Activated CD4-positive, alpha-beta memory T cell treated with anti-CD3 and anti-CD28 coated beads, Interleukin-2, amount 10 ng/mL, durations not matched to agents 7 days and 5 days (primary cell): ENCODE results near the gene TM9SF1. TPM values are rescaled to one million over a fixed set of nuclear protein-coding genes. Genes with fewer than 3 reads are reported as not detected.

Experiments
- CTCF ChIA-PET: fragments of 350-600 bp; sonication (Branson Sonifier 250); formaldehyde crosslinking; loops from one replicate; lab custom pipeline; 2021; ENCODE audit warnings: antibody characterized with exemption, inconsistent platforms; lab: Charles Lee
- POLR2A ChIA-PET: fragments of 350-600 bp; sonication (Branson Sonifier 250); formaldehyde crosslinking; loops from one replicate; lab custom pipeline; 2021; ENCODE audit warnings: antibody characterized with exemption; lab: Charles Lee
- DNase-seq: peaks from one replicate; pipeline ENCODE4 v3.0.0-alpha.2; 2020
- H3K27ac Mint-ChIP-seq: one replicate; pipeline ENCODE4 v1.8.0; 2021; ENCODE audit warnings: mild to moderate bottlenecking, mixed read lengths
- H3K27me3 Mint-ChIP-seq: one replicate; pipeline ENCODE4 v1.8.0; 2021; ENCODE audit warnings: mixed read lengths
- H3K36me3 Mint-ChIP-seq: one replicate; pipeline ENCODE4 v1.8.0; 2021; ENCODE audit warnings: low read depth, mixed read lengths
- H3K4me1 Mint-ChIP-seq: one replicate; pipeline ENCODE4 v1.8.0; 2021; ENCODE audit warnings: mixed read lengths
- H3K4me3 Mint-ChIP-seq: one replicate; pipeline ENCODE4 v1.8.0; 2021; ENCODE audit warnings: mild to moderate bottlenecking, mixed read lengths
- H3K9me3 Mint-ChIP-seq: one replicate; pipeline ENCODE4 v1.8.0; 2021; ENCODE audit warnings: mixed read lengths
- total RNA-seq, 2 experiments: library from RNA; stranded (reverse); gene quantifications; one replicate each; pipeline ENCODE4 v1.2.3, GENCODE V29; 2021

TM9SF1 gene
- total RNA-seq, 2 experiments from 2014 or later, result 30.8 to 35.1 TPM

- Mint-ChIP-seq H3K27me3 (no peaks in the 10 kb centered on the region), H3K4me3 (peak overlapping the region; percentile 96), H3K4me1 (peaks cover 62% of the 10 kb centered on the region), H3K36me3 (peaks cover 81% of the 10 kb centered on the region), H3K27ac (peak overlapping the region; percentile 99), H3K9me3 (no peaks in the 10 kb centered on the region)
- POLR2A ChIA-PET, result interaction anchor here (0.9 to 21.4 kb wide), 16 partner anchors 8 to 285 kb away, joined by 3 to 652 read pairs (median 23); partner anchors contain the start of genes CBLN3, CHMP4A, DCAF11 and IPO4
- CTCF ChIA-PET, result interaction anchor here (1.5 to 4.6 kb wide), 5 partner anchors 9 to 152 kb away, joined by 5 to 76 read pairs (median 12); partner anchors contain the start of genes DCAF11, IRF9, NRL and PCK2
- DNase-seq, result no peak
Observed at GRCh38 chr14:24145219-24145618, 50.0 kb downstream of the TM9SF1 start.

GRCh38 chr14:24144451-24144850 is 50.8 kb downstream of the TM9SF1 start:
- peak overlapping the region; percentile 41 for H3K27ac Mint-ChIP-seq
- H3K4me1 Mint-ChIP-seq, result peaks cover 61% of the 10 kb centered on the region
- no peaks in the 10 kb centered on the region for H3K27me3 Mint-ChIP-seq
- peak overlapping the region; percentile 49 for H3K4me3 Mint-ChIP-seq
- no peaks in the 10 kb centered on the region for H3K9me3 Mint-ChIP-seq
- no peak for DNase-seq
- CTCF ChIA-PET, result interaction anchor here (2.6 kb wide), 1 partner anchor 16 kb away, joined by 10 read pairs; the partner anchor contains the start of gene IRF9
- H3K36me3 Mint-ChIP-seq, result peaks cover 82% of the 10 kb centered on the region
- POLR2A ChIA-PET, result interaction anchor here (1.1 to 21.4 kb wide), 5 partner anchors 7 to 70 kb away, joined by 4 to 652 read pairs (median 99); partner anchors contain the start of genes CHMP4A, DCAF11, IRF9 and MDP1

GRCh38 chr14:24143511-24143910 is 51.7 kb downstream of the TM9SF1 start:
- H3K9me3 Mint-ChIP-seq, result no peaks in the 10 kb centered on the region
- H3K4me3 Mint-ChIP-seq, result no peak overlapping the region
- no peak for DNase-seq
- ChIA-PET CTCF (interaction anchor here (2.6 kb wide), 1 partner anchor 17 kb away, joined by 10 read pairs; the partner anchor contains the start of gene IRF9), POLR2A (interaction anchor here (1.1 to 21.4 kb wide), 3 partner anchors 19 to 49 kb away, joined by 4 to 652 read pairs (median 448); partner anchors contain the start of genes DCAF11, IRF9, NRL and PCK2)
- peaks cover 82% of the 10 kb centered on the region for H3K36me3 Mint-ChIP-seq
- H3K27ac Mint-ChIP-seq, result peak overlapping the region; percentile 74
- peaks cover 61% of the 10 kb centered on the region for H3K4me1 Mint-ChIP-seq
- no peaks in the 10 kb centered on the region for H3K27me3 Mint-ChIP-seq

- Mint-ChIP-seq H3K36me3 (peaks cover 84% of the 10 kb centered on the region), H3K27ac (peak within 1 kb of the TSS; percentile 92), H3K27me3 (no peaks in the 10 kb centered on the region), H3K9me3 (no peaks in the 10 kb centered on the region), H3K4me3 (peak within 1 kb of the TSS; percentile 93), H3K4me1 (peaks cover 73% of the 10 kb centered on the region)
- ChIA-PET CTCF (interaction anchor here (0.6 to 2.9 kb wide), 16 partner anchors 9 to 167 kb away, joined by 3 to 32 read pairs (median 4); partner anchors contain the start of genes CHMP4A, DCAF11, IRF9 and MDP1), POLR2A (interaction anchor here (0.7 to 21.4 kb wide), 27 partner anchors 9 to 290 kb away, joined by 3 to 652 read pairs (median 6); partner anchors contain the start of genes CHMP4A, DCAF11, DHRS4L2 and IPO4)
- DNase-seq, result peak; percentile 100
Observed at GRCh38 chr14:24141097-24141880, 54.0 kb downstream of the TM9SF1 start, which contains the start of gene EMC9. Gene EMC9, minus strand, starts transcription at chr14:24141591. Its CDS starts 287 bp downstream, at chr14:24141304.

GRCh38 chr14:24139272-24139934 is 55.8 kb downstream of the TM9SF1 start:
- no peaks in the 10 kb centered on the region for H3K27me3 Mint-ChIP-seq
- POLR2A ChIA-PET, result interaction anchor here (2.1 to 21.4 kb wide), 9 partner anchors 7 to 292 kb away, joined by 7 to 652 read pairs (median 15); partner anchors contain the start of genes CHMP4A, DCAF11, IPO4 and IRF9
- H3K9me3 Mint-ChIP-seq, result no peaks in the 10 kb centered on the region
- CTCF ChIA-PET, result interaction anchor here (1.2 to 2.9 kb wide), 3 partner anchors 12 to 25 kb away, joined by 3 to 32 read pairs (median 5); partner anchors contain the start of genes DCAF11, IRF9 and NRL
- H3K4me1 Mint-ChIP-seq, result peaks cover 63% of the 10 kb centered on the region
- DNase-seq, result peak; percentile 49
- peaks cover 65% of the 10 kb centered on the region for H3K36me3 Mint-ChIP-seq
- H3K4me3 Mint-ChIP-seq, result peak overlapping the region; percentile 93
- peak overlapping the region; percentile 58 for H3K27ac Mint-ChIP-seq

Other genes starting within 250 kb of the TM9SF1 start
- gene DHRS4, start 241.7 kb downstream of the TM9SF1 start, total RNA-seq, result 10 to 100 TPM; 17.6 to 19.0 TPM
- 10 to 100 TPM; 18.3 to 20.2 TPM for gene DHRS4L2, start 206.5 kb downstream of the TM9SF1 start, total RNA-seq
- gene CARMIL3, start 143.4 kb downstream of the TM9SF1 start, total RNA-seq, result 1 to 10 TPM; 3.7 to 4.2 TPM
- gene CPNE6, start 123.9 kb downstream of the TM9SF1 start, total RNA-seq, result not detected
- gene PCK2, start 101.1 kb downstream of the TM9SF1 start, total RNA-seq, result 10 to 100 TPM; 88.5 to 90.6 TPM
- 10 to 100 TPM; 94.1 to 98.2 TPM for gene DCAF11, start 80.7 kb downstream of the TM9SF1 start, total RNA-seq
- 1 to 10 TPM; 2.1 to 2.4 TPM for gene NRL, start 80.5 kb downstream of the TM9SF1 start, total RNA-seq
- gene FITM1, start 64.8 kb downstream of the TM9SF1 start, total RNA-seq, result 1 to 10 TPM; 1.3 to 1.4 TPM
- 100 to 1,000 TPM; 391 to 397 TPM for gene PSME1, start 59.2 kb downstream of the TM9SF1 start, total RNA-seq
- gene EMC9, start 53.9 kb downstream of the TM9SF1 start, total RNA-seq, result 10 to 100 TPM; 45.0 to 51.7 TPM
- 100 to 1,000 TPM; 395 to 405 TPM for gene PSME2, start 48.8 kb downstream of the TM9SF1 start, total RNA-seq
- gene RNF31, start 47.9 kb downstream of the TM9SF1 start, total RNA-seq, result 100 to 1,000 TPM; 122 to 129 TPM
- 100 to 1,000 TPM; 262 to 267 TPM for gene IRF9, start 34.2 kb downstream of the TM9SF1 start, total RNA-seq
- 10 to 100 TPM; 48.0 to 51.9 TPM for gene REC8, start 23.4 kb downstream of the TM9SF1 start, total RNA-seq
- gene IPO4, start 6.6 kb downstream of the TM9SF1 start, total RNA-seq, result 10 to 100 TPM; 24.0 to 26.2 TPM
- gene TSSK4, start 10.3 kb upstream of the TM9SF1 start, total RNA-seq, result under 1 TPM; 0.48 to 0.76 TPM
- gene CHMP4A, start 18.0 kb upstream of the TM9SF1 start, total RNA-seq, result 10 to 100 TPM; 92.9 to 97.9 TPM
- 10 to 100 TPM; 13.5 to 17.0 TPM for gene MDP1, start 20.6 kb upstream of the TM9SF1 start, total RNA-seq
- gene NEDD8, start 36.9 kb upstream of the TM9SF1 start, total RNA-seq, result 100 to 1,000 TPM; 190 to 197 TPM
- 10 to 100 TPM; 78.1 to 90.3 TPM for gene GMPR2, start 37.5 kb upstream of the TM9SF1 start, total RNA-seq
- 100 to 1,000 TPM; 133 to 139 TPM for gene TINF2, start 47.2 kb upstream of the TM9SF1 start, total RNA-seq
- 1 to 10 TPM; 4.0 to 4.4 TPM for gene TGM1, start 67.7 kb upstream of the TM9SF1 start, total RNA-seq
- gene RABGGTA, start 76.2 kb upstream of the TM9SF1 start, total RNA-seq, result 10 to 100 TPM; 40.2 to 41.0 TPM
- gene DHRS1, start 104.3 kb upstream of the TM9SF1 start, total RNA-seq, result 10 to 100 TPM; 31.6 to 33.4 TPM
- 10 to 100 TPM; 25.8 to 27.7 TPM for gene NOP9, start 104.4 kb upstream of the TM9SF1 start, total RNA-seq
- gene CIDEB, start 112.5 kb upstream of the TM9SF1 start, total RNA-seq, result 10 to 100 TPM; 38.4 to 39.6 TPM
- 10 to 100 TPM; 18.5 to 19.6 TPM for gene LTB4R2, start 114.7 kb upstream of the TM9SF1 start, total RNA-seq
- gene LTB4R, start 116.1 kb upstream of the TM9SF1 start, total RNA-seq, result 10 to 100 TPM; 36.1 to 37.9 TPM
- gene ADCY4, start 139.6 kb upstream of the TM9SF1 start, total RNA-seq, result 1 to 10 TPM; 4.5 to 5.9 TPM
- gene RIPK3, start 144.6 kb upstream of the TM9SF1 start, total RNA-seq, result 10 to 100 TPM; 37.3 to 38.0 TPM
- not detected for gene NFATC4, start 172.7 kb upstream of the TM9SF1 start, total RNA-seq
- gene NYNRIN, start 203.6 kb upstream of the TM9SF1 start, total RNA-seq, result under 1 TPM; 0.18 TPM
- 1 to 10 TPM; 8.6 to 9.5 TPM for gene CBLN3, start 234.2 kb upstream of the TM9SF1 start, total RNA-seq
- 10 to 100 TPM; 96.0 to 99.5 TPM for gene KHNYN, start 234.5 kb upstream of the TM9SF1 start, total RNA-seq
- 10 to 100 TPM; 38.5 to 41.6 TPM for gene SDR39U1, start 247.3 kb upstream of the TM9SF1 start, total RNA-seq